HCT116 (cell line): Measurements from ENCODE around the gene MAST4.

Experiments
- SIN3A ChIP-seq: IDR thresholded peaks from 2 replicates; pipeline ENCODE4 v1.6.1; 2012; ENCODE audit warnings: low read depth
- TF ChIP-seq, protein P1 (sequence below), 3 experiments: fragments of 200-600 bp in 1 of 3; sonication (generic) in 1 of 3; IDR thresholded peaks in 2 of 3; conservative IDR thresholded peaks in 1 of 3; 2 replicates each; pipeline ENCODE4 v1.5.1; 2012 to 2017; ENCODE audit warnings: low read depth in 2 of 3, low read length in 2 of 3, antibody characterized with exemption in 1 of 3, borderline replicate concordance in 1 of 3, control low read depth in 1 of 3, mild to moderate bottlenecking in 1 of 3, mixed read lengths in 1 of 3, mixed run types in 1 of 3, moderate library complexity in 1 of 3; ENCODE audit not compliant: insufficient read depth in 1 of 3

DNA sequence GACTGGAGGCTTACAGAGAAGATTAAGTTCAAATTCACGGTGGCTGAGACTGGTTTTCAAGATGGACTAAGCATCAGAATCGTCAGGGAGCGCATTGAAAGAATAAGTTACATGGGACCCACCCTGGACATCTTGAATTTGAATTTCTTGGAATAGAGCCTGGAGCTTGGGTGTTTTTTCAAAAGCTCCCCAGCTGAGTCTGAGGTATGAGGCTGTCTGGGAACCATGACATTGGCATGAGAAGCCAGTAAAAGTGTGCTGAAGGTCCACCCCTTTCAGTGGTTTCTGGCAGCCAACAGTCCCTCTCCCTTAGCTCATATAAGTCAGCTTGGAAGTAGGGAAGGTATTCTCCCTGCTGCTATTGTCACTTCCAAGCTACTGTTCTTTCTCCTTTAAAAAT is 97.8 kb downstream of the MAST4 start:
- TF ChIP-seq, protein P1, sequence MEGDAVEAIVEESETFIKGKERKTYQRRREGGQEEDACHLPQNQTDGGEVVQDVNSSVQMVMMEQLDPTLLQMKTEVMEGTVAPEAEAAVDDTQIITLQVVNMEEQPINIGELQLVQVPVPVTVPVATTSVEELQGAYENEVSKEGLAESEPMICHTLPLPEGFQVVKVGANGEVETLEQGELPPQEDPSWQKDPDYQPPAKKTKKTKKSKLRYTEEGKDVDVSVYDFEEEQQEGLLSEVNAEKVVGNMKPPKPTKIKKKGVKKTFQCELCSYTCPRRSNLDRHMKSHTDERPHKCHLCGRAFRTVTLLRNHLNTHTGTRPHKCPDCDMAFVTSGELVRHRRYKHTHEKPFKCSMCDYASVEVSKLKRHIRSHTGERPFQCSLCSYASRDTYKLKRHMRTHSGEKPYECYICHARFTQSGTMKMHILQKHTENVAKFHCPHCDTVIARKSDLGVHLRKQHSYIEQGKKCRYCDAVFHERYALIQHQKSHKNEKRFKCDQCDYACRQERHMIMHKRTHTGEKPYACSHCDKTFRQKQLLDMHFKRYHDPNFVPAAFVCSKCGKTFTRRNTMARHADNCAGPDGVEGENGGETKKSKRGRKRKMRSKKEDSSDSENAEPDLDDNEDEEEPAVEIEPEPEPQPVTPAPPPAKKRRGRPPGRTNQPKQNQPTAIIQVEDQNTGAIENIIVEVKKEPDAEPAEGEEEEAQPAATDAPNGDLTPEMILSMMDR (IDR thresholded peaks at IDR 0.05 in 2 of 3, conservative IDR thresholded peaks at IDR 0.05 in 1 of 3; ENCODE audit: borderline replicate concordance in 1 of 3, insufficient read depth in 1 of 3, low read depth in 2 of 3, low read length in 2 of 3), result no peak
- TF ChIP-seq SIN3A, result no peak
